ENCODE data around the gene SPSB3.
"Not testable (repeated sequence)": the region's sequence is repeated elsewhere in the genome, so short reads cannot be mapped to it uniquely, and the experiment has no call there.

The SPSB3 gene

GRCh38 chr16:1817276-1817589 lies 34.9 kb upstream of the SPSB3 start:
- no peak for DNase-seq (ENCODE audit: extremely low read depth in 1 of 2, low read depth in 1 of 2)

DNA sequence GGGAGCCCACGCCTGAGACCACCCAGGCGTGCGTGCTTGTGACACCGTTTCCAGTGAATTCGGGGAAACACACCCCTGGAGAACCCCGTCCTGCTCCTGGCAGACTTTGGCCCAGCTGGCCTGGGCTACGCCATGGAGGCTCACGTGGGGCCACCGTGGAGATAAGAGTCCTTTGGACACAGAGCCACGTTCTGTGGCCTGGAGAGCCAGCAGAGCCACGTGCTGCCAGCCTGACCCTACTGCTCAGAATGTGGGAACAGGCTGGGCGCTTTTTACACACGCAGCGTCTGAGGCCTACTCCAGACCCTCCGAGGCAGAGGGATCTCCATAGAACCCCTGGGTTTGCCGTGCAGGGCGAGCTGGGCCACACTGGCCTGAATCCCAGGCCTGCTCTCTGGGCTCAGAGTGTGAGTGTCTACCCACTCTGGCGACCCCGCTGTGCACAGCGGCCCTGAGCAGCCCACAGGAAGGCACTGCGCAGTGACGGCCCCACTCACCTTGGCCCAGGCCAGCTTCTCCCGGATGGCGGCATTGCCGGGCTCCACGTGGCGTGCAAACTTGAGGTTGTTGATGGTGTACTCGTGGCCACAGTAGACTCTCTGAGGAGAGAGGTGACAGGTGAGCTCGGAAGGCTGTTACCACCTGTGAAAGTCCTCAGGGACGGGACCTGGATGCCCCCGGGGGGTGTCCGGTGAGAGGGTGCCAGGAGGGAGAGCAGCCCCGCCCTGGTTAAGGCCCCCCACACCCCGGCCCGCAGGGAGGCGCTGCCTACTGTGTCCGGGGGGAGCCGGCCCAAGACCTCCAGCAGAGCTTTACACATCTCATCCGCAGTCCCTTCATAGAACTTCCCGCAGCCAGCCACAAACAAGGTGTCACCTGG lies 34.3 kb upstream of the SPSB3 start:
- DNase-seq (ENCODE audit: extremely low read depth in 1 of 2, low read depth in 1 of 2): no peak

DNA sequence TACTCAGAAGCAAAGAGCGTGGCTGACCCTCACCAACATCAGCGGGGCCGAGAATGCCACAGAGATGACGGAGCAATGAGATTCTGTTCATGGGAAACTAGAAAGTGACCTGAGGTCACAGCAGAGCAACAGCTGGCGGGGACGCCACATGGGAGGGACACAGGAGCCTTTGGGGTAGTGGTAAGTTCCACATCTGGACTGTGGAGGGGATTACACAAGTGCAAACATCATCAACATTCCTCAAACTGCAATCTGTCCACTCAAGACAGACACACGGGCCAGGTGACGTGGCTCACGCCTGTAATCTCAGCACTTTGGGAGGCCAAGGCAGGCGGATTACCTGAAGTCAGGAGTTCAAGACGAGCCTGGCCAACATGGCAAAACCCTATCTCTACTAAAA lies 33.1 kb upstream of the SPSB3 start:
- no peak for DNase-seq (ENCODE audit: extremely low read depth in 1 of 2, low read depth in 1 of 2)

GRCh38 chr16:1812732-1813163 lies 30.4 kb upstream of the SPSB3 start:
- DNase-seq (ENCODE audit: extremely low read depth in 1 of 2, low read depth in 1 of 2): peak in 1 of 2 donors; percentile 52

GRCh38 chr16:1810536-1810935 lies 28.2 kb upstream of the SPSB3 start:
- no peak for DNase-seq (ENCODE audit: extremely low read depth in 1 of 2, low read depth in 1 of 2)

DNA sequence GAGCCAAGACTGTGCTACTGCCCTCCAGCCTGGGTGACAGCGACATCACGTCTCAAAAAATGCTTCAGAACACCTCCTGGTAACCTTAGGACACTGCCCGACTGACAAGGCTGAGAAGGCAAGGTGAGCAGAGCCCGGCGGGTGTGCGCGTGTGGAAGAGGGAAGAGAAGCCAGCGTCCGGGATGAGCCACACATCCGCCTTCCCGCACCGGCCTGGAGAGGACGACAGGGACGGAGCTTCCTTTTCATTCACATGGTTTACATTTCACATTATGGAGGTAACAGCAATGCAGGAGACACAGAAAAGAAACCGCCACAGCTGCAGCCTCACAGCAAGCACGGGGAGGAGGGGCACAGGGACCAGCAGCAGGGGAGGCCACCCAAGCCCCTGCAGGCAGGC lies 27.7 kb upstream of the SPSB3 start:
- DNase-seq (ENCODE audit: extremely low read depth in 1 of 2, low read depth in 1 of 2): no peak

GRCh38 chr16:1809281-1809801 lies 27.0 kb upstream of the SPSB3 start:
- no peak for DNase-seq (ENCODE audit: extremely low read depth in 1 of 2, low read depth in 1 of 2)

- DNase-seq (ENCODE audit: extremely low read depth in 1 of 2, low read depth in 1 of 2): no peak
Observed at GRCh38 chr16:1808691-1809090, 26.3 kb upstream of the SPSB3 start.

GRCh38 chr16:1807626-1808025 lies 25.3 kb upstream of the SPSB3 start:
- DNase-seq (ENCODE audit: extremely low read depth in 1 of 2, low read depth in 1 of 2): no peak

GRCh38 chr16:1800701-1801100 lies 18.3 kb upstream of the SPSB3 start:
- DNase-seq (ENCODE audit: extremely low read depth in 1 of 2, low read depth in 1 of 2): no peak

DNA sequence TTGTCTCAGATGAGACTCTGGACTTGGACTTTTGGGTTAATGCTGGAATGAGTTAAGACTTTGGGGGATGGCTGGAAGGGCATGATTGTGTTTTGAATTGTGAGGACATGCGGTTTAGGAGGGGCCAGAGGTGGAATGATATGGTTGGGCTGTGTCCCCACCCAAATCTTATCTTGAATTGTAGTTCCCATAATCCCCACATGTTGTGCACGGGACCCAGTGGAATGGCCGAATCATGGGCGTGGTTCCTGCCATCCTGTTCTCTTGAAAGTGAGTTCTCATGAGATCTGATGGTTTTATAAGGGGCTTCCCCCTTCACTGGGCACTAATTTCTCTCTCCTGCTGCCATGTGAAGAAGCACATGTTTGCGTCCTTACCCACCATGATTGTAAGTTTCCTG lies 16.9 kb upstream of the SPSB3 start:
- DNase-seq (ENCODE audit: extremely low read depth in 1 of 2, low read depth in 1 of 2): not testable (repeated sequence)

DNA sequence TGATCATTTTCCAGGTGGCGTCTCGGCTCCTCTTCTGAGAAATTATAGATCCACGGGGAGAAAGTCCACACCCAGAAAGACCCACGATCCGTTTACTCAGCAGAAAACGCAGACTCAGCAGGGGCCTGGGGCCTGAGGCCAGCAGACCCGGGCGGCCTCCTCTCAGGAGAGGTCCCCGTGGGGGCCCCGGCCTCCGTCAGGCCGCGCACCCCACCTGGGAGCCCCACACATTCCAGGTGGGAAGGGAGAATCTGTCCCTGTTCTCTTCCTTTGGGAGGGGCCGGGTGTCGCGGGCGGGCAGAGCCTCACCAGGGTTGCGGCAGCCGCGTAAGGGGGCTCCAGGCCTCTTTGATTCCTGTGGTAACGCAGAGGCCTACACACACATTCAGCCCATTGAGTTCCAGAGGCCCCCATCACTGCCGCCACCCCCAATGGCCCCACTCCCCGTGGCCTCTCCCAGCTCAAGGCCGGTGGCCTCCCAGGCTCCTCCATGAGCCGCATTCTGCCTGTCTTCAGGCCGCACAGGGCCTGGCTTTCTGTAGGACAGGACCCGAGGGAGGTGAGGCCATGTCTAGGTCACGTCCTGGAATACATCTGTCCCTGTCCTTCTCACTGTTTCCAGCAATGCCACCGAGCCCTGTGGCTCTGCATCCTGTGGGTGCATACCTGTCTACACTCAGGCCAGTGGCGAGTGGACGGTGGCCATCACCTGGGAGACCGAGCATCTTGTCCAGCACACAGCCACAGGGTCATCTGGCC lies 12.7 kb upstream of the SPSB3 start:
- DNase-seq (ENCODE audit: extremely low read depth in 1 of 2, low read depth in 1 of 2): no peak

DNA sequence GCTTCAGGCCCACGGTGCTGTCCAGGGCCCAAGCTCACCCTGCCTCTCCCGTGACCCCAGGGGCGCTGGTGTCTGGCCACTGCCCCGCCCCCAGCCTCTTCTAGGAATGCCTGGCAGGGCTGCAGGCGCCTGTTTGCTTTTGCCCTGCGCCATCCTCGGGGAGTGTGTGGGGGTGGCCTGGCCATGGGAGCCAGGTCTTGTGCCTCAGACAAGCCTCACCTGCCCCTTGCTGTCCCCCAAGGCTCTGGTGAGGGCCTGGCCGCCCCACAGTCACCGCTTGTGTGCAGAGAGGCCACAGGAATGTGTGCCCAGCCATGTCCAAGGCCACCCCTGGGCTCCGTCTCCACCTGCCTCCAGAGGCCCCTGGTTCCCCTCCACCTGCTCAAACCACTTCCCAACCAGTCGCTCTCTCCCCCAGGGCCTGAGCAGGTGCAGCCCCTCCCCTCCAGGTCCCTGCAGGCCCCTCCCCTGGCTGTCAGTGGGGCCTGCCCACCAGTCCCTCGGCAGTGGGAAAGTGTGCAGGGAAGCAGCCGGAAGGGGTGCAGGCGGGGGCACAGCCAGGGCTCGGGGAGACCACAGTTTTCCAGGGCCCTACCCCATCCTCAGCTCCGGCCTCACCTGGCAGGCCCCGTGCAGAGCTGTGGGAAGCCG lies 12.0 kb upstream of the SPSB3 start:
- DNase-seq (ENCODE audit: extremely low read depth in 1 of 2, low read depth in 1 of 2): no peak

DNA sequence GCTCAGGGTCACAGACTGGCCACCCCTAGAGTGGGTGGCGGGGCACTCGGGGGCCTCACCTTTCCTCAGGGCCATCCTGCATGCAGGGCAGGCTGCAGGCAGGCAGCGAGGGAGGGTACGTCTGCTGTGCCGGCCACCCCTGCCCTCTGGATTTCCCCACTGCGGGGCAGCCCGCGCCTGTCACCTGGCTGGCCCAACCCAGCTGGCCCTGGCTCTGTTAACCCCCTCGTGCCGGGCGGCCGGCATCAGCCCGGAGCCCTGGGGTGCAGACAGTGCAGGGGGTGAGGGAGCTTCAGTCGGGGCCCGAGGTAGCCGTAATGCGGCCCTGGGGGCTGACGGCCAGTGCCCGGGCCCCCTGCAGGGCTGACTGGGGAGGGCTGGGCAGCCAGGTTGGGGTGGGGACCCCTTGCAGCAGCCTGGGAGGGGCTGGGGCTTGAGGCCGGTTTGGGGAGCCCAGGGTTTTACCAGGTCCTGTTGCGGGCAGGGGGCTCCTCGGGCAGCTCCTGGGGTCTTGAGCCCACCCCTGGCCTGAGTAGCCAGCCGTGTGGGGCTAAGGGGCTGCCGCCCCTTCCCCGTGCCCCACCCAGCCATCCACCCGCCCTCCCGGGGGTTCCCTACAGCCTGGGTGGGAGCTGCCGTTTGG lies 11.3 kb upstream of the SPSB3 start, which contains the start of gene IGFALS:
TSS of gene IGFALS (minus strand) at position 128 of the 643 bp plus-strand sequence. CDS start at position 75, 53 bp downstream.
- DNase-seq (ENCODE audit: extremely low read depth in 1 of 2, low read depth in 1 of 2): no peak

- DNase-seq (ENCODE audit: extremely low read depth in 1 of 2, low read depth in 1 of 2): no peak
Observed at GRCh38 chr16:1792836-1793577, 10.6 kb upstream of the SPSB3 start.

DNA sequence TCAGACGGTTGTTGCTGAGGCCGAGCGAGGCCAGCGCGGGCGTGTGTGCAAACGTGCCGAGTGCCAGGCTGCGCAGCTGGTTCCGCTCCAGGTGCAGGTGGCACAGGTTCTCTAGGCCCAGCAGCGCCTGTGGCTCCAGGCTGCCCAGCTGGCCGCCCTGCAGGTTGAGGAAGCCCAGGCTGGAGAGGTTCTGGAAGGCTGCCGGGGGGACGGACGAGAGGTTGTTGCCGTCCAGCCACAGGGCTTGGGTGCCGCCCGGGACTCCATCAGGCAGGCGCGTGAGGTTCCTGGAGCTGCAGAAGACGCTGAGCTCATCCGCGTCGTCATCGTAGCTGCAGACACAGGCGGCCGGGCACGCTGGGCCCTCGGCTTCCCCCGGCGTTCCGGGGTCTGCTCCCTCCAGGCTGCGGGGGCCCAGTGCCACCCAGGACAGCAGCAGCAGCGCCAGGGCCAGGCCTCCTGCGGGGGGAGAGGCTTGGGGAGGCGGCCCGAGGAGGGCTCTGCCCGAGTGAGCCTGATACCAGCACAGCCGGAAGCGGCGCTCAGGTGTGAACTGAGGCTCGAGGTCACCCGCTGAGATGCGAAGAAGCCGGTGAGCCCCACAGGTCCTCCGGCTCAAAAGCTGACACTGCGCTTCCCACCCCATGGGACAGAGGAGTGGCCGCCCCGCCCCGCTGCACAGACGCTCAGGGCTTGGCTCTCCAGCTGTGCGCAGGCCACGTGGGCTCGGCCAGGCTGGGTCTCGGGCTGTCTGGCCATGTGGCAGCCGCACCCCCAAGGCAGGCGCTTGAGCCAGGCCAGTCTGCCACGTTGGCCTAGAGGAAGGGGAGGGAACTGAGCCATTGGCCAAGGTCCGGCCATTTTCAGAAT lies 9.8 kb upstream of the SPSB3 start:
- DNase-seq (ENCODE audit: extremely low read depth in 1 of 2, low read depth in 1 of 2): no peak

- DNase-seq (ENCODE audit: extremely low read depth in 1 of 2, low read depth in 1 of 2): no peak
Observed at GRCh38 chr16:1791256-1791942, 9.0 kb upstream of the SPSB3 start.

DNA sequence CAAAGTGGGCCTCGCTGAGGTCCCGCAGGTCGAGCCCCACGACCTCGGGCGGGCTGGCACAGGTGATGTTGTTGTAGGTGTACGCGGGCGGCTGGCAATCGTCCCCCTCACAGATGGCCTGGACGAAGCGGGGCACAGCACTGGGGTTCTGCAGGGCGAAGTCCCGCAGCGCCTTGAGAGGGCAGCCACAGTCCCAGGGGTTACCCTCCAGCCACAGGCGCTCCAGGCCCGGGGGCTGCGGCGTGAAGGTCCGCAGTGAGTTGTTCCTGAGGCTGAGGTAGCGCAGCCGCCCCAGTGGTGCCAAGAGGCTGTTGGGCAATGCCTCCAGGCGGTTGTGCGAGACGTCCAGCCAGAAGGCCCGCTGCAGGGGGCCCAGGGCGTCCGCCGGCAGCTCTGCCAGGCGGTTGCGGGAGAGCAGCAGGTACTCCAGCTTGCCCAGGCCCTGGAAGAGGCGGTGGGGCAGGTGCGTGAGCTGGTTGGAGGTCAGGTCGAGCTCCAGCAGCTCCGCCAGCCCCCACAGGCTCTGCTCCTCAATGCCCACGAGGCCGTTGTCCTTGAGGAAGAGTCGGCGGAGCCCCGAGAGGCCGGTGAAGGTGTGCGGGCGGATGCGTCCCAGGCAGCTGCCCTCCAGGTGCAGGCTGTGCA lies 8.4 kb upstream of the SPSB3 start:
- no peak for DNase-seq (ENCODE audit: extremely low read depth in 1 of 2, low read depth in 1 of 2)
